ENCODE data around the gene CD47. TPM values are rescaled to one million over a fixed set of nuclear protein-coding genes. Genes with fewer than 3 reads are reported as not detected.

The CD47 gene
- total and polyA plus RNA-seq, 12 donors = 24.2 to 108 (median 70.0) TPM

- TF ChIP-seq CTCF (IDR thresholded peaks at IDR 0.05) = no peak
- no peak for TF ChIP-seq POLR2A (IDR thresholded peaks at IDR 0.05)
- intact Hi-C loops (cut with DNase I) = no loop called here
- no peak overlapping the region for H3K27ac ChIP-seq
- H3K4me3 ChIP-seq = no peak overlapping the region
- 79 to 83% (median 80%) methylated on average over 4 of the region's 4 CpGs for WGBS, 4 donors
- no peaks in the 10 kb centered on the region for H3K27me3 ChIP-seq
- H3K4me1 ChIP-seq (replicated peaks in 1 of 2) = no peaks in the 10 kb centered on the region
- no peaks in the 10 kb centered on the region for H3K9me3 ChIP-seq (replicated peaks in 1 of 3)
- DNase-seq = no peak
- H3K36me3 ChIP-seq (replicated peaks in 1 of 2) = no peaks in the 10 kb centered on the region
Measured at GRCh38 chr3:107994956-107995715, 95.7 kb downstream of the CD47 start.

- H3K4me1 ChIP-seq (replicated peaks in 1 of 2) = no peaks in the 10 kb centered on the region
- WGBS, 4 donors = 96 to 98% (median 97%) methylated on average over 2 of the region's 2 CpGs
- no peaks in the 10 kb centered on the region for H3K9me3 ChIP-seq (replicated peaks in 1 of 3)
- DNase-seq = no peak
- TF ChIP-seq POLR2A (IDR thresholded peaks at IDR 0.05) = no peak
- TF ChIP-seq CTCF (IDR thresholded peaks at IDR 0.05) = no peak
- no peaks in the 10 kb centered on the region for H3K36me3 ChIP-seq (replicated peaks in 1 of 2)
- no peak overlapping the region for H3K4me3 ChIP-seq
- intact Hi-C loops (cut with DNase I) = no loop called here
- H3K27ac ChIP-seq = no peak overlapping the region
- H3K27me3 ChIP-seq = no peaks in the 10 kb centered on the region
Measured at GRCh38 chr3:107994181-107994580, 96.7 kb downstream of the CD47 start.

- TF ChIP-seq CTCF (IDR thresholded peaks at IDR 0.05) = no peak
- no peak for TF ChIP-seq POLR2A (IDR thresholded peaks at IDR 0.05)
- Histone ChIP-seq H3K4me1 (replicated peaks in 1 of 2) (no peaks in the 10 kb centered on the region), H3K27ac (no peak overlapping the region), H3K4me3 (no peak overlapping the region), H3K9me3 (replicated peaks in 1 of 3) (no peaks in the 10 kb centered on the region), H3K36me3 (replicated peaks in 1 of 2) (no peaks in the 10 kb centered on the region), H3K27me3 (no peaks in the 10 kb centered on the region)
- no peak for DNase-seq
- intact Hi-C loops (cut with DNase I) = no loop called here
- WGBS, 4 donors = 63 to 82% (median 72%) methylated on average over 1 of the region's 1 CpG
Measured at GRCh38 chr3:107993771-107994170, 97.1 kb downstream of the CD47 start.

Other genes starting within 250 kb of the CD47 start
- gene IFT57, start 131.4 kb upstream of the CD47 start, total RNA-seq = 10 to 100 TPM; 36.0 to 61.9 (median 52.4) TPM
- 10 to 100 TPM; 16.1 to 48.5 (median 20.3) TPM for gene IFT57, start 131.4 kb upstream of the CD47 start, polyA plus RNA-seq
- under 1 TPM in 1 of 9 donors, not detected in 8; 0.06 TPM for gene HHLA2, start 205.5 kb upstream of the CD47 start, total RNA-seq
- gene HHLA2, start 205.5 kb upstream of the CD47 start, polyA plus RNA-seq = under 1 TPM in 1 of 3 donors, not detected in 2; 0.03 TPM